HepG2 (cell line): ENCODE measurements around the gene HAT1. TPM values are rescaled to one million over a fixed set of nuclear protein-coding genes. Genes with fewer than 3 reads are reported as not detected.

ENCODE experiments used
- ARID2 ChIP-seq: sonication (generic); formaldehyde crosslinking; IDR thresholded peaks from 2 replicates; pipeline ENCODE4 v1.8.1; 2022; ENCODE audit warnings: mild to moderate bottlenecking, missing genetic modification reagents, borderline replicate concordance
- DPF2 ChIP-seq: sonication (generic); formaldehyde crosslinking; IDR thresholded peaks from 2 replicates; pipeline ENCODE4 v1.4.0; 2020; ENCODE audit warnings: mild to moderate bottlenecking, low read depth, missing genetic modification reagents, borderline replicate concordance
- FOXK2 ChIP-seq: fragments of 450-650 bp; IDR thresholded peaks from 2 replicates; pipeline ENCODE4 v1.6.1; 2016
- GLI4 ChIP-seq: sonication (generic); formaldehyde crosslinking; IDR thresholded peaks from 2 replicates; pipeline ENCODE4 v1.5.1; 2020; ENCODE audit warnings: missing genetic modification reagents, mild to moderate bottlenecking, moderate library complexity, borderline replicate concordance
- KMT2A ChIP-seq: sonication (generic); formaldehyde crosslinking; IDR thresholded peaks from 2 replicates; pipeline ENCODE4 v1.4.0; 2020; ENCODE audit warnings: missing genetic modification reagents
- SRF ChIP-seq: IDR thresholded peaks from 2 replicates; pipeline ENCODE4 v1.6.1; 2011; ENCODE audit warnings: mild to moderate bottlenecking, low read depth, low read length, moderate library complexity
- TP53 ChIP-seq: sonication (generic); formaldehyde crosslinking; conservative IDR thresholded peaks from 2 replicates; pipeline ENCODE4 v1.4.0; 2020; ENCODE audit warnings: missing genetic modification reagents
- ZFP36L1 ChIP-seq: sonication (generic); formaldehyde crosslinking; IDR thresholded peaks from 2 replicates; pipeline ENCODE4 v1.8.0; 2022; ENCODE audit warnings: mild to moderate bottlenecking, missing genetic modification reagents, moderate library complexity
- ZNF317 ChIP-seq: sonication (generic); formaldehyde crosslinking; IDR thresholded peaks from 2 replicates; pipeline ENCODE4 v1.5.0; 2020; ENCODE audit warnings: mild to moderate bottlenecking, missing genetic modification reagents
- ZNF709 ChIP-seq: sonication (generic); formaldehyde crosslinking; IDR thresholded peaks from 2 replicates; pipeline ENCODE4 v1.5.0; 2020; ENCODE audit warnings: mild to moderate bottlenecking, missing genetic modification reagents
- polyA plus RNA-seq, 8 experiments: library from polyadenylated mRNA; depleted of rRNA in 3 of 8; stranded (reverse) in 7 of 8; unstranded in 1 of 8; fragments of >200 nt; fragmentation: Illumina TruSeq in 4 of 8; extraction: Trizol in 4 of 8; gene quantifications; 2 replicates each; pipeline versions ENCODE4 v1.2.1 to v1.2.3, GENCODE V29; 2011 to 2016; ENCODE audit warnings: low read depth in 4 of 8, missing spikeins in 1 of 8, mixed read lengths in 1 of 8; ENCODE audit not compliant: insufficient read depth in 1 of 8
- total RNA-seq, 5 experiments: library from RNA; depleted of rRNA; stranded (reverse); fragments of >200 nt; fragmentation: Illumina TruSeq; extraction: Trizol; gene quantifications; 2 replicates each; pipeline ENCODE4 v1.2.3, GENCODE V29; 2016; ENCODE audit warnings: low read depth in 1 of 5
- TF ChIP-seq, protein P1 (sequence below), 2 experiments: sonication (generic) in 1 of 2; formaldehyde crosslinking in 1 of 2; IDR thresholded peaks; 2 replicates each; pipeline versions ENCODE4 v1.6.1 to v1.9.0; 2014 to 2022; ENCODE audit warnings: antibody characterized with exemption in 1 of 2, borderline replicate concordance in 1 of 2, inconsistent platforms in 1 of 2, low read depth in 1 of 2, missing genetic modification reagents in 1 of 2
- TF ChIP-seq, protein P2 (sequence below): sonication (generic); formaldehyde crosslinking; IDR thresholded peaks from 2 replicates; pipeline ENCODE4 v1.5.1; 2020; ENCODE audit warnings: mild to moderate bottlenecking, missing genetic modification reagents, borderline replicate concordance
- TF ChIP-seq, protein P3 (sequence below): IDR thresholded peaks from 2 replicates; pipeline ENCODE4 v1.6.1; 2016; ENCODE audit warnings: missing compliant biosample characterization, missing genetic modification reagents, borderline replicate concordance
- TF ChIP-seq, protein P4 (sequence below): sonication (generic); formaldehyde crosslinking; IDR thresholded peaks from 2 replicates; pipeline ENCODE4 v1.5.0; 2020; ENCODE audit warnings: missing genetic modification reagents

HAT1 gene
- total and polyA plus RNA-seq, 2 of the 13 experiments (the other 11 are each of a cell fraction or from before 2014, with no cell fraction given), result 45.4 to 119 TPM

DNA sequence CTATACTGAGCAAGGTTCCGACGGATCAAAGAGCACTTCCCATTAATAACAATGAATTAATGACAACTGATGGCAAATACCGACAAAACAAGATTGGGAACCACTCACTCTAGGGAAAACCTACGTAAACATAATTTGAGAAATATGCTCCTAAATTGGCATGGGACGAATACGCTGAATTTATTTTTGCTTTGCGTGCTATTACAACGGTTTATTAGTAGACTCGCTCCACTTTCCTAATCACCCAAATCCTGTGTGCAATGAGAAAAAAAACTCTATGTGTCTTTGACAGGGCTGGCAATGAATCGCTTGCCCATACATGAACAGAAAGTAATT lies 27.7 kb upstream of the HAT1 start (continued):
- TF ChIP-seq ZFP36L1 (peak; percentile 59; the same call in 1 of the 2 replicates), FOXK2 (no peak), ARID2 (CRISPR knock-in tag) (0 out of 2 replicates have a peak, but pooled peaks have one; percentile 7), SRF (0 out of 2 replicates have a peak, but pooled peaks have one; percentile 0), GLI4 (CRISPR knock-in tag) (no peak), ZNF709 (CRISPR knock-in tag) (0 out of 2 replicates have a peak, but pooled peaks have one; percentile 3), ZNF317 (CRISPR knock-in tag) (peak; percentile 47; the same call in 1 of the 2 replicates), KMT2A (CRISPR knock-in tag) (no peak), TP53 (CRISPR knock-in tag) (no peak; the same call in 1 of the 2 replicates), DPF2 (CRISPR knock-in tag) (0 out of 2 replicates have a peak, but pooled peaks have one; percentile 18)
- TF ChIP-seq, protein P1, sequence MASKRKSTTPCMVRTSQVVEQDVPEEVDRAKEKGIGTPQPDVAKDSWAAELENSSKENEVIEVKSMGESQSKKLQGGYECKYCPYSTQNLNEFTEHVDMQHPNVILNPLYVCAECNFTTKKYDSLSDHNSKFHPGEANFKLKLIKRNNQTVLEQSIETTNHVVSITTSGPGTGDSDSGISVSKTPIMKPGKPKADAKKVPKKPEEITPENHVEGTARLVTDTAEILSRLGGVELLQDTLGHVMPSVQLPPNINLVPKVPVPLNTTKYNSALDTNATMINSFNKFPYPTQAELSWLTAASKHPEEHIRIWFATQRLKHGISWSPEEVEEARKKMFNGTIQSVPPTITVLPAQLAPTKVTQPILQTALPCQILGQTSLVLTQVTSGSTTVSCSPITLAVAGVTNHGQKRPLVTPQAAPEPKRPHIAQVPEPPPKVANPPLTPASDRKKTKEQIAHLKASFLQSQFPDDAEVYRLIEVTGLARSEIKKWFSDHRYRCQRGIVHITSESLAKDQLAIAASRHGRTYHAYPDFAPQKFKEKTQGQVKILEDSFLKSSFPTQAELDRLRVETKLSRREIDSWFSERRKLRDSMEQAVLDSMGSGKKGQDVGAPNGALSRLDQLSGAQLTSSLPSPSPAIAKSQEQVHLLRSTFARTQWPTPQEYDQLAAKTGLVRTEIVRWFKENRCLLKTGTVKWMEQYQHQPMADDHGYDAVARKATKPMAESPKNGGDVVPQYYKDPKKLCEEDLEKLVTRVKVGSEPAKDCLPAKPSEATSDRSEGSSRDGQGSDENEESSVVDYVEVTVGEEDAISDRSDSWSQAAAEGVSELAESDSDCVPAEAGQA (IDR thresholded peaks at IDR 0.05; ENCODE audit: low read depth), result no peak
- TF ChIP-seq, protein P1 (CRISPR knock-in tag; IDR thresholded peaks at IDR 0.05; ENCODE audit: borderline replicate concordance), result 0 out of 2 replicates have a peak, but pooled peaks have one; percentile 69
- TF ChIP-seq, protein P2, sequence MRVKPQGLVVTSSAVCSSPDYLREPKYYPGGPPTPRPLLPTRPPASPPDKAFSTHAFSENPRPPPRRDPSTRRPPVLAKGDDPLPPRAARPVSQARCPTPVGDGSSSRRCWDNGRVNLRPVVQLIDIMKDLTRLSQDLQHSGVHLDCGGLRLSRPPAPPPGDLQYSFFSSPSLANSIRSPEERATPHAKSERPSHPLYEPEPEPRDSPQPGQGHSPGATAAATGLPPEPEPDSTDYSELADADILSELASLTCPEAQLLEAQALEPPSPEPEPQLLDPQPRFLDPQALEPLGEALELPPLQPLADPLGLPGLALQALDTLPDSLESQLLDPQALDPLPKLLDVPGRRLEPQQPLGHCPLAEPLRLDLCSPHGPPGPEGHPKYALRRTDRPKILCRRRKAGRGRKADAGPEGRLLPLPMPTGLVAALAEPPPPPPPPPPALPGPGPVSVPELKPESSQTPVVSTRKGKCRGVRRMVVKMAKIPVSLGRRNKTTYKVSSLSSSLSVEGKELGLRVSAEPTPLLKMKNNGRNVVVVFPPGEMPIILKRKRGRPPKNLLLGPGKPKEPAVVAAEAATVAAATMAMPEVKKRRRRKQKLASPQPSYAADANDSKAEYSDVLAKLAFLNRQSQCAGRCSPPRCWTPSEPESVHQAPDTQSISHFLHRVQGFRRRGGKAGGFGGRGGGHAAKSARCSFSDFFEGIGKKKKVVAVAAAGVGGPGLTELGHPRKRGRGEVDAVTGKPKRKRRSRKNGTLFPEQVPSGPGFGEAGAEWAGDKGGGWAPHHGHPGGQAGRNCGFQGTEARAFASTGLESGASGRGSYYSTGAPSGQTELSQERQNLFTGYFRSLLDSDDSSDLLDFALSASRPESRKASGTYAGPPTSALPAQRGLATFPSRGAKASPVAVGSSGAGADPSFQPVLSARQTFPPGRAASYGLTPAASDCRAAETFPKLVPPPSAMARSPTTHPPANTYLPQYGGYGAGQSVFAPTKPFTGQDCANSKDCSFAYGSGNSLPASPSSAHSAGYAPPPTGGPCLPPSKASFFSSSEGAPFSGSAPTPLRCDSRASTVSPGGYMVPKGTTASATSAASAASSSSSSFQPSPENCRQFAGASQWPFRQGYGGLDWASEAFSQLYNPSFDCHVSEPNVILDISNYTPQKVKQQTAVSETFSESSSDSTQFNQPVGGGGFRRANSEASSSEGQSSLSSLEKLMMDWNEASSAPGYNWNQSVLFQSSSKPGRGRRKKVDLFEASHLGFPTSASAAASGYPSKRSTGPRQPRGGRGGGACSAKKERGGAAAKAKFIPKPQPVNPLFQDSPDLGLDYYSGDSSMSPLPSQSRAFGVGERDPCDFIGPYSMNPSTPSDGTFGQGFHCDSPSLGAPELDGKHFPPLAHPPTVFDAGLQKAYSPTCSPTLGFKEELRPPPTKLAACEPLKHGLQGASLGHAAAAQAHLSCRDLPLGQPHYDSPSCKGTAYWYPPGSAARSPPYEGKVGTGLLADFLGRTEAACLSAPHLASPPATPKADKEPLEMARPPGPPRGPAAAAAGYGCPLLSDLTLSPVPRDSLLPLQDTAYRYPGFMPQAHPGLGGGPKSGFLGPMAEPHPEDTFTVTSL (CRISPR knock-in tag), result no peak
- TF ChIP-seq, protein P3, sequence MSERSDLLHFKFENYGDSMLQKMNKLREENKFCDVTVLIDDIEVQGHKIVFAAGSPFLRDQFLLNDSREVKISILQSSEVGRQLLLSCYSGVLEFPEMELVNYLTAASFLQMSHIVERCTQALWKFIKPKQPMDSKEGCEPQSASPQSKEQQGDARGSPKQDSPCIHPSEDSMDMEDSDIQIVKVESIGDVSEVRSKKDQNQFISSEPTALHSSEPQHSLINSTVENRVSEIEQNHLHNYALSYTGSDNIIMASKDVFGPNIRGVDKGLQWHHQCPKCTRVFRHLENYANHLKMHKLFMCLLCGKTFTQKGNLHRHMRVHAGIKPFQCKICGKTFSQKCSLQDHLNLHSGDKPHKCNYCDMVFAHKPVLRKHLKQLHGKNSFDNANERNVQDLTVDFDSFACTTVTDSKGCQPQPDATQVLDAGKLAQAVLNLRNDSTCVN (CRISPR knock-in tag), result no peak
- TF ChIP-seq, protein P4, sequence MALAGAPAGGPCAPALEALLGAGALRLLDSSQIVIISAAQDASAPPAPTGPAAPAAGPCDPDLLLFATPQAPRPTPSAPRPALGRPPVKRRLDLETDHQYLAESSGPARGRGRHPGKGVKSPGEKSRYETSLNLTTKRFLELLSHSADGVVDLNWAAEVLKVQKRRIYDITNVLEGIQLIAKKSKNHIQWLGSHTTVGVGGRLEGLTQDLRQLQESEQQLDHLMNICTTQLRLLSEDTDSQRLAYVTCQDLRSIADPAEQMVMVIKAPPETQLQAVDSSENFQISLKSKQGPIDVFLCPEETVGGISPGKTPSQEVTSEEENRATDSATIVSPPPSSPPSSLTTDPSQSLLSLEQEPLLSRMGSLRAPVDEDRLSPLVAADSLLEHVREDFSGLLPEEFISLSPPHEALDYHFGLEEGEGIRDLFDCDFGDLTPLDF (CRISPR knock-in tag), result 0 out of 2 replicates have a peak, but pooled peaks have one; percentile 3
